ENCODE measurements around the gene KIF16B.

KIF16B gene

DNA sequence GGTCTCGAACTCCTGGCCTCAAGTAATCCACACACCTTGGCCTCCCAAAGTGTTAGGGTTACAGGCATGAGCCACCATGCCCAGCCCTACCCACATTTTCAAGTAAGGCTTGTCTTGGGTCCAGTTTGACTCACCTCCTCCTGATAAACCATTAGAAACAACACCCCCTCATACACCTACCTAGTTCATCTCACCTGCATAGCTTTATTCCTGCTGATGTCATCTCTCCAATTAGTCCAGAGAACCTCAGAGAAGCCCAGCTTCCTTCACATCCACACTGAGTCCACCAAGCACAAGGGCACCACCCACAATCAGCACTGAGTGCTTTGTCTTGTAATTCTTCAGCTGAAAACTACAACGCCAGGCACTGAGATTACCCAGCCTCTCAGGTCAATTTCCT is 35.3 kb downstream of the KIF16B start:
- Histone ChIP-seq H3K9me3 (no peaks in the 10 kb centered on the region), H3K36me3 (no peaks in the 10 kb centered on the region), H3K4me3 (ENCODE audit: low read depth in 1 of 2, low read length in 1 of 2) (no peak overlapping the region), H3K4me1 (ENCODE audit: control insufficient read depth in 1 of 2, insufficient read depth in 1 of 2, low read depth in 1 of 2, low read length in 1 of 2) (peaks cover 0 to 5% of the 10 kb centered on the region in 2 experiments), H3K27ac (no peak overlapping the region), H3K27me3 (no peaks in the 10 kb centered on the region)
- TF ChIP-seq, protein P1, sequence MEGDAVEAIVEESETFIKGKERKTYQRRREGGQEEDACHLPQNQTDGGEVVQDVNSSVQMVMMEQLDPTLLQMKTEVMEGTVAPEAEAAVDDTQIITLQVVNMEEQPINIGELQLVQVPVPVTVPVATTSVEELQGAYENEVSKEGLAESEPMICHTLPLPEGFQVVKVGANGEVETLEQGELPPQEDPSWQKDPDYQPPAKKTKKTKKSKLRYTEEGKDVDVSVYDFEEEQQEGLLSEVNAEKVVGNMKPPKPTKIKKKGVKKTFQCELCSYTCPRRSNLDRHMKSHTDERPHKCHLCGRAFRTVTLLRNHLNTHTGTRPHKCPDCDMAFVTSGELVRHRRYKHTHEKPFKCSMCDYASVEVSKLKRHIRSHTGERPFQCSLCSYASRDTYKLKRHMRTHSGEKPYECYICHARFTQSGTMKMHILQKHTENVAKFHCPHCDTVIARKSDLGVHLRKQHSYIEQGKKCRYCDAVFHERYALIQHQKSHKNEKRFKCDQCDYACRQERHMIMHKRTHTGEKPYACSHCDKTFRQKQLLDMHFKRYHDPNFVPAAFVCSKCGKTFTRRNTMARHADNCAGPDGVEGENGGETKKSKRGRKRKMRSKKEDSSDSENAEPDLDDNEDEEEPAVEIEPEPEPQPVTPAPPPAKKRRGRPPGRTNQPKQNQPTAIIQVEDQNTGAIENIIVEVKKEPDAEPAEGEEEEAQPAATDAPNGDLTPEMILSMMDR (IDR thresholded peaks at IDR 0.05) = no peak

DNA sequence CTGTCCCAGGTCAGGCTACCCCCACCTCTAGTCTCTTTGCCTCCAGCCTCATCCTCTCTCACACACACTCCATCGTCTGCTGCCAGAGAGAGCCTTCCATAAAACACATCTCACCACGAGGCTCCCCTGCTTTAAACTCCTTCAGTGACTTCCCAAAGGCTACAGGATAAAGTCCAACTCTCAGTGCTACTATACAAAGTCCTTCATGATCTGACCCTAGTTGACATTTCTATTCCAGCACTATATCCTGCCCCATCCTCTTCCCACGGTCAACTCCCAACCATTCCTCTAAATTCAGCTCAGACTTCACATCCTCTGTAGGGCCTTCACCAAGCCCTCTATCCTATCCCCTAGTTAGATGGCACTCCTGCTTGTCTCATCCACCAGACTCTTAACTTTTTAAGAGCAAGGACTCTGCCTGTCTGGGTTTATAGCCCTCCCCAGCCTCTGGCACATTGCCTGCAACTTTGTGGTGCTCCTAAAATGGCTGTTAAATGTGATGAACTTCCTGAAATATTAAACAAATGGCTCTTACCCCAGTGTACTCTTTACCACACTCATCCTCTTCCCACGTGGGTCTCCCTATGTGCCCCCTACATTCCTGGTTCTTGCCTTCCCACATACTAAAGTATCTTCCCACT is 36.1 kb downstream of the KIF16B start:
- H3K27me3 ChIP-seq = no peaks in the 10 kb centered on the region
- no peak overlapping the region for H3K4me3 ChIP-seq (ENCODE audit: low read depth in 1 of 2, low read length in 1 of 2)
- no peaks in the 10 kb centered on the region for H3K36me3 ChIP-seq
- H3K4me1 ChIP-seq (ENCODE audit: control insufficient read depth in 1 of 2, insufficient read depth in 1 of 2, low read depth in 1 of 2, low read length in 1 of 2) = peaks cover 0 to 5% of the 10 kb centered on the region in 2 experiments
- TF ChIP-seq, protein P1 (IDR thresholded peaks at IDR 0.05) = no peak
- no peak overlapping the region for H3K27ac ChIP-seq
- no peaks in the 10 kb centered on the region for H3K9me3 ChIP-seq

DNA sequence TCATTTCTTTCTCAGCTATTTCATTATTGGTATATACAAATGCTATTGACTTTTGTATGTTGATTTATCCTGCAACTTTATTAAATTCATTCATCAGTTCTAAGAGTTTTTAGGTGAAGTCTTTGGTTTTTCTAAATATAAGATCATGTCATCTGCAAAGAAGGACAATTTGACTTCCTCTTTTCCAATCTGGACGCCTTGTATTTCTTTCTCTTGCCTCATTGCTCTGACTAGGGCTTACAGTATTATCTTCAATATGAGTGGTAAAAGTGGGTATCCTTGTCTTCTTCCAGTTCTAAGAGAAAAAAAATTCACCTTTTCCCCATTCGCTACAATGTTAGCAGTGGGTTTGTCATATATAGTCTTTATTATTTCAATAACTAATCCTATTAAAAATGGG is 38.0 kb downstream of the KIF16B start:
- H3K27me3 ChIP-seq = no peaks in the 10 kb centered on the region
- H3K4me3 ChIP-seq (ENCODE audit: low read depth in 1 of 2, low read length in 1 of 2) = no peak overlapping the region
- peaks cover 0 to 5% of the 10 kb centered on the region in 2 experiments for H3K4me1 ChIP-seq (ENCODE audit: control insufficient read depth in 1 of 2, insufficient read depth in 1 of 2, low read depth in 1 of 2, low read length in 1 of 2)
- no peaks in the 10 kb centered on the region for H3K9me3 ChIP-seq
- H3K27ac ChIP-seq = no peak overlapping the region
- TF ChIP-seq, protein P1 (IDR thresholded peaks at IDR 0.05) = no peak
- no peaks in the 10 kb centered on the region for H3K36me3 ChIP-seq

DNA sequence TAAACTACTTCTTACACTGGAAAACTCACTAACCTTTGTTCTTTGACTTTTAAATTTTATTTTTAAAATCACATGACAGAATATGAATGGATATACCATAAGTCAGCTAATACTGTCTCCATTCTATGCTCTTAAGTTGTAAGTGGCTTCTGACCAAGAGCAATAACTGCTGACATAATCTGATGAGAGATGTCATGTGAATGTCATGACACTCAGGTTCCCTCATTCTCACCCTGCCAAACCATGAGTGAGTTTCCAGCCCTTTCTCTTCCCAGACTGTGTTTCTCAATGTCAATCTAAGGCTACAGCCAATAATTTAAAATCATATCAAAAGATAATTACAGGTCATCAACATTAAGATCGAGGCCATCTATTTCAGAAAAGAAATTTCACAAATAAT is 39.7 kb downstream of the KIF16B start:
- H3K4me1 ChIP-seq (ENCODE audit: control insufficient read depth in 1 of 2, insufficient read depth in 1 of 2, low read depth in 1 of 2, low read length in 1 of 2) = no peaks in the 10 kb centered on the region
- TF ChIP-seq, protein P1 (IDR thresholded peaks at IDR 0.05) = no peak
- no peaks in the 10 kb centered on the region for H3K27me3 ChIP-seq

DNA sequence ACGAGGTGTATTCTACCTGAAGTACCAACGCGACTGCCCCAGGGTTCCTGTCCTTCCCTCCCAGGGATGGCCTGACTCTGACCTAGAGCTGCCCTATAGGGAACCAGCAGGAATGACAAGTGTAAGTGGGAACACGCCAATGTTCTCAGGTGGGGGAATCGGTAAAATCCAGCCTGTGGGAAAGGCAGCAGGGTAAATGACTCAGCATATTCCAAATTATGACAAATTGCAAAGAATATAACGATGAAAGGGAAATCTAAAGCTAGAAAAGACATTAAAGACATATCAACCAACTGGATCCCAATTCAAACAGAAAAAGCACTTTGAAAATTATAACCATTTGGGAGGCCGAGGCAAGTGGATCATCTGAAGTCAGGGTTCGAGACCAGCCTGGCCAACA is 41.8 kb downstream of the KIF16B start:
- Histone ChIP-seq H3K27me3 (no peaks in the 10 kb centered on the region), H3K27ac (no peak overlapping the region), H3K4me3 (ENCODE audit: low read depth in 1 of 2, low read length in 1 of 2) (no peak overlapping the region), H3K9me3 (no peaks in the 10 kb centered on the region), H3K4me1 (ENCODE audit: control insufficient read depth in 1 of 2, insufficient read depth in 1 of 2, low read depth in 1 of 2, low read length in 1 of 2) (no peaks in the 10 kb centered on the region), H3K36me3 (no peaks in the 10 kb centered on the region)
- TF ChIP-seq, protein P1 (IDR thresholded peaks at IDR 0.05) = no peak

More for the DNA sequence above, 39.7 kb downstream of the KIF16B start:
- Histone ChIP-seq H3K36me3 (no peaks in the 10 kb centered on the region), H3K9me3 (no peaks in the 10 kb centered on the region), H3K27ac (no peak overlapping the region), H3K4me3 (ENCODE audit: low read depth in 1 of 2, low read length in 1 of 2) (no peak overlapping the region)

Data from neutrophil (primary cell).